Esophagus squamous epithelium (tissue), 5 donors: ENCODE data around the gene COMT. TPM values are rescaled to one million over a fixed set of nuclear protein-coding genes. Genes with fewer than 3 reads are reported as not detected.

Source experiments
- DNase-seq: peaks from one replicate; lab custom pipeline; 2025; lab: John Stamatoyannopoulos, UW
- H3K27ac ChIP-seq, 4 donors: fragments of 200-600 bp; sonication (generic); one replicate each; pipeline ENCODE4 v1.5.1; 2016 to 2019; ENCODE audit warnings: mild to moderate bottlenecking in 1 of 4
- H3K27me3 ChIP-seq, 4 donors: fragments of 200-600 bp; sonication (generic); 1 replicate in 3 of 4; 2 replicates in 1 of 4; pipeline versions ENCODE4 v1.5.1 to v1.6.0; 2017 to 2021; ENCODE audit warnings: antibody characterized with exemption in 1 of 4
- H3K36me3 ChIP-seq, 3 donors: fragments of 200-600 bp; sonication (generic); one replicate each; pipeline ENCODE4 v1.5.1; 2016 to 2019
- H3K4me1 ChIP-seq, 3 donors: fragments of 200-600 bp; sonication (generic); one replicate each; pipeline ENCODE4 v1.5.1; 2017 to 2019
- H3K4me3 ChIP-seq, 4 donors: fragments of 200-600 bp; sonication (generic); 1 replicate in 3 of 4; 2 replicates in 1 of 4; pipeline ENCODE4 v1.5.1; 2016 to 2019; ENCODE audit warnings: mild to moderate bottlenecking in 2 of 4, moderate library complexity in 1 of 4
- H3K9me3 ChIP-seq, 3 donors: fragments of 200-600 bp; sonication (generic); one replicate each; pipeline ENCODE4 v1.5.1; 2016 to 2019
- POLR2A ChIP-seq, 4 donors: fragments of 450-650 bp; IDR thresholded peaks; one replicate each; pipeline ENCODE4 v1.6.1; 2017; ENCODE audit warnings: antibody characterized with exemption in 4 of 4, mild to moderate bottlenecking in 4 of 4, moderate library complexity in 3 of 4
- WGBS, 2 donors: methylation state at CpG; one replicate each; pipeline ENCODE4 v1.1.5; 2018; 5-methylcytosine and 5-hydroxymethylcytosine counted together
- intact Hi-C: fragments of 100-400 bp; cut with DNase I; formaldehyde crosslinking; loops from one replicate; pipeline ENCODE4 v1.15.0; 2022
- total RNA-seq, 4 donors: library from RNA; depleted of rRNA; stranded (reverse); fragments of >200 nt; gene quantifications; one replicate each; pipeline ENCODE4 v1.1.0, GENCODE V29; 2016
- TF ChIP-seq, protein P1 (sequence below), 6 experiments: fragments of 450-650 bp in 4 of 6; fragments of 200-600 bp in 2 of 6; sonication (generic) in 2 of 6; IDR thresholded peaks; one replicate each; pipeline ENCODE4 v1.5.1; 2016 to 2019; ENCODE audit warnings: antibody characterized with exemption in 6 of 6, mild to moderate bottlenecking in 4 of 6, moderate library complexity in 4 of 6
- donor health status: DM: yes; HTN: yes; CAD: no.

The COMT gene
- total RNA-seq, 4 donors from 2014 or later = 210 to 422 (median 234) TPM

- TF ChIP-seq, protein P1, sequence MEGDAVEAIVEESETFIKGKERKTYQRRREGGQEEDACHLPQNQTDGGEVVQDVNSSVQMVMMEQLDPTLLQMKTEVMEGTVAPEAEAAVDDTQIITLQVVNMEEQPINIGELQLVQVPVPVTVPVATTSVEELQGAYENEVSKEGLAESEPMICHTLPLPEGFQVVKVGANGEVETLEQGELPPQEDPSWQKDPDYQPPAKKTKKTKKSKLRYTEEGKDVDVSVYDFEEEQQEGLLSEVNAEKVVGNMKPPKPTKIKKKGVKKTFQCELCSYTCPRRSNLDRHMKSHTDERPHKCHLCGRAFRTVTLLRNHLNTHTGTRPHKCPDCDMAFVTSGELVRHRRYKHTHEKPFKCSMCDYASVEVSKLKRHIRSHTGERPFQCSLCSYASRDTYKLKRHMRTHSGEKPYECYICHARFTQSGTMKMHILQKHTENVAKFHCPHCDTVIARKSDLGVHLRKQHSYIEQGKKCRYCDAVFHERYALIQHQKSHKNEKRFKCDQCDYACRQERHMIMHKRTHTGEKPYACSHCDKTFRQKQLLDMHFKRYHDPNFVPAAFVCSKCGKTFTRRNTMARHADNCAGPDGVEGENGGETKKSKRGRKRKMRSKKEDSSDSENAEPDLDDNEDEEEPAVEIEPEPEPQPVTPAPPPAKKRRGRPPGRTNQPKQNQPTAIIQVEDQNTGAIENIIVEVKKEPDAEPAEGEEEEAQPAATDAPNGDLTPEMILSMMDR (IDR thresholded peaks at IDR 0.05) = no peak
- no peak for TF ChIP-seq POLR2A (IDR thresholded peaks at IDR 0.05)
- intact Hi-C loops = no loop called here
- WGBS, 2 donors = 91% methylated on average over 4 of the region's 33 CpGs; no CpG with 5 or more reads in 1 of the 2 donors
- Histone ChIP-seq H3K36me3 (peaks cover 0 to 40% (median 0%) of the 10 kb centered on the region in 3 donors), H3K4me1 (peaks cover 19 to 46% (median 31%) of the 10 kb centered on the region in 3 donors), H3K27me3 (no peaks in the 10 kb centered on the region), H3K27ac (no peak overlapping the region), H3K9me3 (no peaks in the 10 kb centered on the region), H3K4me3 (no peak overlapping the region)
- DNase-seq = no peak
These were observed 39.8 kb downstream of the COMT start for GRCh38 chr22:19981171-19981960.

DNA sequence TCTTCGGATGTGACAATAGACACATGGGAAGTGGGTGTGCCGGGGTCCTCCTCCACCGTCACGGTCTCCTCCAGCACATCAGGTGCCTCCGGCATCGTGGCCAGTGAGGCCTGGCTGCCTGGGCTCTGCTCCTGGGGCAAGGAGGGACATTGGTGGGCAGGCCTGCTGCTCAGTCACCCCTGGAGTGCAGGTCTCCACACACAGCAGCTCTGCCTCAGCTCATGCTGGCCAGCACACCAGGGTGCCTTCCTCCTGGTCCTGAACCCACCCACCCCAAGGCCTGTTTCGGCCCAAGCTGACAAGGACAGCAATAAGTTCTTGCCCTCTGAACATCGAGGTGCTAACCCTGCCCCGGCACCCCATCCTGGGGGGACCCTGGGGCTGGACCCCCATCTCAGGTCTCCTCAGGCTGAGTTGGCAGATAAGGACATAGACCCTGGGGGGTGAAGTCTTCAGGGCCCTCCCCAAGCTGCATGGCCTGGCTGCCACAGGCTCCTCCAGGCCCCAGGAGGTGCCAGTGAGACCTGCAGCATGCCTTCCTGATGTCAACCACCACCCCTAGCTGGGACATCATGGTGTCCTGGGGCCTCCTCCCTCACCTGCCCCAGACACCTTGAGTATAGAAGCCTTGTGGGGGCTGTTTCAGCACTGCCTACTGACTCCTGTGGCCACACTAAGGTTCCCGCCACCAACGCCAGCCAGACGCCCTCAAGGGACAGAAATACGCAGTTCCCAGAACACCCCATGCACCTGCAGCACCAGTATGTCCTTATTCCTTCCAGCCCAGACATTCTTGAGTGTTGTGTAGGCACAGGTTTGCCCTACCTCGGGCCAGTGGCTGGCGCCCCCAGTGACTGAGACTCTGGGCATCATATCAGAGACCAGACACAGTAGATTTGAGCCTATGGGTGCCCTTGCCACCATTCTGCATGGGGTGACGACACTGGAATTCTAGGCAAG, 40.7 kb downstream of the COMT start:
- intact Hi-C loops = no loop called here
- H3K27me3 ChIP-seq = no peaks in the 10 kb centered on the region
- no peak overlapping the region for H3K27ac ChIP-seq
- no peak for TF ChIP-seq POLR2A (IDR thresholded peaks at IDR 0.05)
- TF ChIP-seq, protein P1 (IDR thresholded peaks at IDR 0.05) = no peak
- H3K4me1 ChIP-seq = peaks cover 28 to 54% (median 35%) of the 10 kb centered on the region in 3 donors
- peaks cover 0 to 40% (median 0%) of the 10 kb centered on the region in 3 donors for H3K36me3 ChIP-seq
- no peaks in the 10 kb centered on the region for H3K9me3 ChIP-seq
- DNase-seq = no peak
- 90 to 95% methylated on average over 7 to 13 of the region's 16 CpGs for WGBS, 2 donors
- H3K4me3 ChIP-seq = no peak overlapping the region

GRCh38 chr22:19982991-19983578, 41.5 kb downstream of the COMT start:
- Histone ChIP-seq H3K36me3 (peaks cover 0 to 38% (median 0%) of the 10 kb centered on the region in 3 donors), H3K9me3 (no peaks in the 10 kb centered on the region), H3K27ac (no peak overlapping the region), H3K4me3 (no peak overlapping the region), H3K27me3 (no peaks in the 10 kb centered on the region), H3K4me1 (peaks cover 28 to 56% (median 35%) of the 10 kb centered on the region in 3 donors)
- no CpG with 5 or more reads among the region's 8 CpGs for WGBS, 2 donors
- TF ChIP-seq POLR2A (IDR thresholded peaks at IDR 0.05) = no peak
- TF ChIP-seq, protein P1 (IDR thresholded peaks at IDR 0.05) = no peak
- intact Hi-C loops = no loop called here
- DNase-seq = no peak

DNA sequence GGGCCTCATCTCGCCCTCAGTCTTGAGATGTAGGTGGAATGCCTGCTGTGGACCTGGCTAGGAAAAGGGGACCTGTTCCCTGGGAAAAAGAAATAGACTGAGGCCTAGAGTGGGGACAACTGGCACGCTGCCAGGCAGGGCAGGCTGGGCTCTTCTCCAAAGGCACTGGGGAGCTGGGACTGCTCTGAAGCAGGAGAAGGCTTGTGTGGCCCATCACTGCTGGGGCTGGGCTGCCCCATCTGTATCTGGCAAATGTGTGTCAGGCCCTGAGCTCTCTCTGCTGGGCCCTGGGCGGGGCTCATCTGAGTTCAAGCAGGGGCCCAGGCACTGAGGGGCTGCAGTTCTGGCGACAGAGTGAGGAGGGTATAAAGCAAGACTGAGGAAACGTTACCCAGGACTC, 42.2 kb downstream of the COMT start:
- peak overlapping the region in 3 of 4 donors; percentile 17 to 46 (median 18) for H3K27ac ChIP-seq
- peaks cover 0 to 31% (median 0%) of the 10 kb centered on the region in 3 donors for H3K36me3 ChIP-seq
- H3K4me1 ChIP-seq = peaks cover 28 to 58% (median 35%) of the 10 kb centered on the region in 3 donors
- no peak overlapping the region for H3K4me3 ChIP-seq
- no peaks in the 10 kb centered on the region for H3K9me3 ChIP-seq
- intact Hi-C loops = no loop called here
- 35 to 63% methylated on average over 4 to 5 of the region's 5 CpGs for WGBS, 2 donors
- no peak for TF ChIP-seq POLR2A (IDR thresholded peaks at IDR 0.05)
- TF ChIP-seq, protein P1 (IDR thresholded peaks at IDR 0.05) = no peak
- H3K27me3 ChIP-seq = no peaks in the 10 kb centered on the region
- DNase-seq = no peak
